H1 (cell line): Measurements from ENCODE around the gene ALG6. TPM values are rescaled to one million over a fixed set of nuclear protein-coding genes. Genes with fewer than 3 reads are reported as not detected.

Experiments
- BCL11A ChIP-seq, 2 experiments: IDR thresholded peaks; one replicate each; pipeline ENCODE4 v1.6.1; 2011; ENCODE audit warnings: low read depth in 2 of 2, low read length in 2 of 2, mild to moderate bottlenecking in 2 of 2
- CBX8 ChIP-seq: fragments of 300-800, 300-1000 bp; sonication (generic); IDR thresholded peaks from 2 replicates; pipeline ENCODE4 v1.7.1; 2016; ENCODE audit warnings: low read depth, low read length, borderline replicate concordance
- CTCF ChIP-seq, 3 experiments: IDR thresholded peaks; 1 replicate in 2 of 3; 2 replicates in 1 of 3; pipeline versions ENCODE4 v1.5.1 to v1.6.1; 2011; ENCODE audit warnings: low read length in 3 of 3, mild to moderate bottlenecking in 3 of 3, inconsistent platforms in 2 of 3, low read depth in 1 of 3, moderate library complexity in 1 of 3; ENCODE audit not compliant: insufficient read depth in 1 of 3; ENCODE audit errors: control extremely low read depth in 1 of 3
- GTF2F1 ChIP-seq: IDR thresholded peaks from 2 replicates; pipeline ENCODE4 v1.6.1; 2012; ENCODE audit warnings: low read depth, low read length, improper control_type of control experiment, borderline replicate concordance
- KDM1A ChIP-seq: fragments of 200-600, 300-600 bp; sonication (generic); IDR thresholded peaks from 2 replicates; pipeline ENCODE4 v1.7.1; 2016; ENCODE audit warnings: mild to moderate bottlenecking, low read length, borderline replicate concordance
- POLR2A ChIP-seq, 2 experiments: IDR thresholded peaks; 1 replicate in 1 of 2; 2 replicates in 1 of 2; pipeline ENCODE4 v1.6.1; 2011; ENCODE audit warnings: low read depth in 2 of 2, low read length in 2 of 2, mild to moderate bottlenecking in 2 of 2; ENCODE audit errors: control extremely low read depth in 1 of 2
- polyA plus RNA-seq, 7 experiments: library from polyadenylated mRNA; depleted of rRNA in 3 of 7; stranded (reverse) in 5 of 7; unstranded in 2 of 7; fragments of >200 nt in 5 of 7; fragments of 200-250 nt in 2 of 7; gene quantifications; 1 replicate in 5 of 7; 2 replicates in 1 of 7; 4 replicates in 1 of 7; pipeline versions ENCODE4 v1.2.1 to v1.2.3, GENCODE V29; 2011 to 2013; ENCODE audit warnings: missing spikeins in 2 of 7, mixed read lengths in 2 of 7
- total RNA-seq: library from RNA; stranded (reverse); fragmentation: NEBNext Ultra II Directional; extraction: Animal tissue kit (Norgen Biotek cat#: 25700); gene quantifications from 2 replicates; pipeline ENCODE4 v1.2.1, GENCODE V29; 2021

Gene ALG6
- total and polyA plus RNA-seq, 2 of the 8 experiments (the other 6 are each of a cell fraction or from before 2014, with no cell fraction given): 17.8 to 26.8 TPM

GRCh38 chr1:63475761-63476160 is 108.3 kb downstream of the ALG6 start (continued):
- TF ChIP-seq BCL11A (IDR thresholded peaks at IDR 0.05; ENCODE audit: low read depth in 2 of 2, low read length in 2 of 2) (no peak), CTCF (IDR thresholded peaks at IDR 0.05; ENCODE audit: control extremely low read depth in 1 of 3, insufficient read depth in 1 of 3, low read depth in 1 of 3, low read length in 3 of 3) (no peak), CBX8 (no peak), POLR2A (IDR thresholded peaks at IDR 0.05; ENCODE audit: control extremely low read depth in 1 of 2, low read depth in 2 of 2, low read length in 2 of 2) (no peak), KDM1A (no peak), GTF2F1 (no peak)
